GM23248 (cell line): Measurements from ENCODE around the gene STARD13. TPM values are rescaled to one million over a fixed set of nuclear protein-coding genes. Genes with fewer than 3 reads are reported as not detected.

ENCODE experiments used
- DNase-seq: peaks from one replicate; pipeline ENCODE4 v3.0.0-alpha.2; 2015
- H2AFZ ChIP-seq: fragments of 200-600 bp; sonication (generic); 2 replicates; pipeline ENCODE4 v1.6.1; 2016; ENCODE audit warnings: antibody characterized with exemption
- H3F3A ChIP-seq: fragments of 200-600 bp; sonication (generic); 2 replicates; pipeline ENCODE4 v1.6.1; 2016; ENCODE audit warnings: mild to moderate bottlenecking, antibody characterized with exemption, mixed run types; ENCODE audit not compliant: insufficient read depth
- H3K27ac ChIP-seq: fragments of 200-600 bp; sonication (generic); 2 replicates; pipeline ENCODE4 v1.5.1; 2016; ENCODE audit warnings: mild to moderate bottlenecking
- H3K27me3 ChIP-seq: fragments of 200-600 bp; sonication (generic); replicated peaks from 2 replicates; pipeline ENCODE4 v1.6.1; 2016; ENCODE audit warnings: mild to moderate bottlenecking; ENCODE audit not compliant: insufficient read depth
- H3K36me3 ChIP-seq: fragments of 200-600 bp; sonication (generic); 2 replicates; pipeline ENCODE4 v1.6.1; 2016; ENCODE audit warnings: low read depth, mild to moderate bottlenecking
- H3K4me1 ChIP-seq: fragments of 200-600 bp; sonication (generic); 2 replicates; pipeline ENCODE4 v1.6.1; 2016; ENCODE audit warnings: mild to moderate bottlenecking; ENCODE audit not compliant: insufficient read depth
- H3K4me2 ChIP-seq: fragments of 200-600 bp; sonication (generic); one replicate; pipeline ENCODE4 v1.6.1; 2016; ENCODE audit warnings: mild to moderate bottlenecking; ENCODE audit not compliant: unreplicated experiment
- H3K4me3 ChIP-seq: fragments of 200-600 bp; sonication (generic); 2 replicates; pipeline ENCODE4 v1.5.1; 2016; ENCODE audit warnings: mild to moderate bottlenecking
- H3K79me2 ChIP-seq: fragments of 200-600 bp; sonication (generic); 2 replicates; pipeline ENCODE4 v1.6.1; 2016; ENCODE audit warnings: mild to moderate bottlenecking; ENCODE audit not compliant: insufficient read depth
- H3K9ac ChIP-seq: fragments of 200-600 bp; sonication (generic); 2 replicates; pipeline ENCODE4 v1.6.1; 2016; ENCODE audit warnings: mild to moderate bottlenecking
- H3K9me2 ChIP-seq: fragments of 200-600 bp; sonication (generic); 2 replicates; pipeline ENCODE4 v1.6.1; 2016; ENCODE audit warnings: mixed run types, mild to moderate bottlenecking, moderate library complexity; ENCODE audit not compliant: insufficient read depth
- H3K9me3 ChIP-seq: fragments of 200-600 bp; sonication (generic); one replicate; pipeline ENCODE4 v1.6.1; 2017; ENCODE audit warnings: low read depth
- H4K20me1 ChIP-seq: fragments of 200-600 bp; sonication (generic); 2 replicates; pipeline ENCODE4 v1.6.0; 2016; ENCODE audit not compliant: insufficient read depth
- EZH2 ChIP-seq: fragments of 200-600 bp; sonication (generic); IDR thresholded peaks from 2 replicates; pipeline ENCODE4 v1.6.1; 2018; ENCODE audit warnings: antibody characterized with exemption, mild to moderate bottlenecking; ENCODE audit not compliant: insufficient read depth, poor library complexity, severe bottlenecking
- EZH2phosphoT487 ChIP-seq: fragments of 200-600 bp; sonication (generic); IDR thresholded peaks from 2 replicates; pipeline ENCODE4 v1.6.1; 2018; ENCODE audit warnings: antibody characterized with exemption, moderate library complexity, mild to moderate bottlenecking, low read depth; ENCODE audit not compliant: insufficient read depth
- WGBS, 2 experiments: methylation state at CpG; one replicate each; pipeline ENCODE4 v1.1.6; 2015 to 2017; ENCODE audit warnings: low lambda C conversion rate in 2 of 2, low coverage in 1 of 2; ENCODE audit errors: missing lambda C conversion rate in 2 of 2; 5-methylcytosine and 5-hydroxymethylcytosine counted together
- in situ Hi-C: fragments of 300-500 bp; cut with MboI; formaldehyde crosslinking; loops from 2 replicates; pipeline ENCODE4 v1.15.0; 2020
- polyA plus RNA-seq: library from polyadenylated mRNA; unstranded; fragments of >200 nt; fragmentation: Nextera tagmentation; extraction: Ambion mirVana; gene quantifications from 2 replicates; pipeline ENCODE4 v1.2.1, GENCODE V29; 2016
- total RNA-seq: library from RNA; depleted of rRNA; stranded (reverse); fragments of >200 nt; shearing (Covaris generic); gene quantifications from 2 replicates; pipeline ENCODE4 v1.2.3, GENCODE V29; 2014

STARD13 gene
- total and polyA plus RNA-seq, 2 experiments from 2014 or later: 13.8 to 16.6 TPM

- Histone ChIP-seq H3K4me1 (no peaks in the 10 kb centered on the region; the same call in 1 of the 2 replicates), H3K9ac (no peak overlapping the region), H3F3A (no peaks in the 10 kb centered on the region), H4K20me1 (no peaks in the 10 kb centered on the region), H3K9me2 (no peaks in the 10 kb centered on the region), H3K36me3 (no peaks in the 10 kb centered on the region), H3K79me2 (no peaks in the 10 kb centered on the region), H3K27ac (no peak overlapping the region), H2AFZ (no peak overlapping the region), H3K27me3 (no peaks in the 10 kb centered on the region), H3K4me3 (no peak overlapping the region), H3K9me3 (no peaks in the 10 kb centered on the region), H3K4me2 (no peak overlapping the region)
- TF ChIP-seq EZH2 (no peak), EZH2phosphoT487 (no peak)
- 93 to 94% methylated on average over 9 of the region's 9 CpGs for WGBS, 2 experiments
- DNase-seq: no peak
- in situ Hi-C loops: no loop called here
These were observed 198.5 kb downstream of the STARD13 start for GRCh38 chr13:33087091-33087490.

GRCh38 chr13:33083054-33083453 is 202.5 kb downstream of the STARD13 start:
- in situ Hi-C loops: no loop called here
- no peak overlapping the region for H3K27ac ChIP-seq
- no peaks in the 10 kb centered on the region for H3K36me3 ChIP-seq
- H3F3A ChIP-seq: no peaks in the 10 kb centered on the region
- H4K20me1 ChIP-seq: no peaks in the 10 kb centered on the region
- no peaks in the 10 kb centered on the region for H3K79me2 ChIP-seq
- no peak overlapping the region for H3K4me2 ChIP-seq
- no peaks in the 10 kb centered on the region for H3K27me3 ChIP-seq
- no peak for DNase-seq
- H3K4me3 ChIP-seq: no peak overlapping the region
- no peak overlapping the region for H2AFZ ChIP-seq
- no peaks in the 10 kb centered on the region for H3K9me2 ChIP-seq
- no peaks in the 10 kb centered on the region for H3K9me3 ChIP-seq
- H3K9ac ChIP-seq: no peak overlapping the region
- 94 to 100% methylated on average over 1 of the region's 1 CpG for WGBS, 2 experiments
- peaks cover 7% of the 10 kb centered on the region for H3K4me1 ChIP-seq
- TF ChIP-seq EZH2 (no peak), EZH2phosphoT487 (no peak)

GRCh38 chr13:33081666-33082065 is 203.9 kb downstream of the STARD13 start:
- H3K9ac ChIP-seq: no peak overlapping the region
- no peak overlapping the region for H3K4me2 ChIP-seq
- DNase-seq: no peak
- WGBS, 2 experiments: 72 to 81% methylated on average over 1 of the region's 1 CpG
- H3K27ac ChIP-seq: no peak overlapping the region
- no peak overlapping the region for H2AFZ ChIP-seq
- H3F3A ChIP-seq: no peaks in the 10 kb centered on the region
- H3K9me3 ChIP-seq: no peaks in the 10 kb centered on the region
- TF ChIP-seq EZH2 (no peak), EZH2phosphoT487 (no peak)
- in situ Hi-C loops: no loop called here
- no peaks in the 10 kb centered on the region for H3K79me2 ChIP-seq
- H4K20me1 ChIP-seq: no peaks in the 10 kb centered on the region
- H3K36me3 ChIP-seq: no peaks in the 10 kb centered on the region
- H3K27me3 ChIP-seq: no peaks in the 10 kb centered on the region
- no peaks in the 10 kb centered on the region for H3K9me2 ChIP-seq
- H3K4me3 ChIP-seq: no peak overlapping the region
- peaks cover 7% of the 10 kb centered on the region; the same call in 1 of the 2 replicates for H3K4me1 ChIP-seq

- Histone ChIP-seq H2AFZ (no peak overlapping the region), H3K9me3 (no peaks in the 10 kb centered on the region), H3K4me1 (peaks cover 7% of the 10 kb centered on the region; the same call in 1 of the 2 replicates), H3K36me3 (no peaks in the 10 kb centered on the region), H3K79me2 (no peaks in the 10 kb centered on the region), H3K27me3 (no peaks in the 10 kb centered on the region), H3K27ac (no peak overlapping the region), H4K20me1 (no peaks in the 10 kb centered on the region), H3K4me2 (no peak overlapping the region), H3K9ac (no peak overlapping the region), H3K4me3 (no peak overlapping the region), H3K9me2 (no peaks in the 10 kb centered on the region), H3F3A (no peaks in the 10 kb centered on the region)
- DNase-seq: peak; percentile 7
- WGBS, 2 experiments: 25 to 26% methylated on average over 5 of the region's 5 CpGs
- in situ Hi-C loops: no loop called here
- TF ChIP-seq EZH2 (no peak), EZH2phosphoT487 (no peak)
These were observed 204.5 kb downstream of the STARD13 start for GRCh38 chr13:33080972-33081590.

GRCh38 chr13:33079960-33080359 is 205.6 kb downstream of the STARD13 start:
- Histone ChIP-seq H3K79me2 (no peaks in the 10 kb centered on the region), H3K4me2 (no peak overlapping the region), H3K9ac (no peak overlapping the region), H3K4me1 (peaks cover 7% of the 10 kb centered on the region; the same call in 1 of the 2 replicates), H3K9me3 (no peaks in the 10 kb centered on the region), H3F3A (no peaks in the 10 kb centered on the region), H3K27ac (no peak overlapping the region), H3K9me2 (no peaks in the 10 kb centered on the region), H3K36me3 (no peaks in the 10 kb centered on the region), H4K20me1 (no peaks in the 10 kb centered on the region), H3K4me3 (no peak overlapping the region), H3K27me3 (no peaks in the 10 kb centered on the region), H2AFZ (no peak overlapping the region)
- DNase-seq: no peak
- TF ChIP-seq EZH2: no peak
- 84 to 88% methylated on average over 2 of the region's 2 CpGs for WGBS, 2 experiments
- in situ Hi-C loops: no loop called here
